Stomach (tissue), 4 donors: ENCODE results near the gene CYP21A2.
"Not testable (repeated sequence)": the region's sequence is repeated elsewhere in the genome, so short reads cannot be mapped to it uniquely, and the experiment has no call there.

Experiments
- CTCF ChIP-seq, 7 experiments: fragments of 450-650 bp in 4 of 7; fragments of 200-600 bp in 3 of 7; sonication (generic) in 3 of 7; IDR thresholded peaks; one replicate each; pipeline ENCODE4 v1.5.1; 2016 to 2019; ENCODE audit warnings: antibody characterized with exemption in 7 of 7, control low read depth in 2 of 7, mild to moderate bottlenecking in 1 of 7
- EP300 ChIP-seq: sonication (generic); formaldehyde crosslinking; IDR thresholded peaks from one replicate; pipeline ENCODE4 v1.6.1; 2017; ENCODE audit warnings: antibody characterized with exemption
- POLR2A ChIP-seq, 4 donors: fragments of 450-650 bp; IDR thresholded peaks; one replicate each; pipeline ENCODE4 v1.6.1; 2016; ENCODE audit warnings: antibody characterized with exemption in 4 of 4, control low read depth in 2 of 4, mild to moderate bottlenecking in 1 of 4, moderate library complexity in 1 of 4
- POLR2AphosphoS5 ChIP-seq, 3 donors: sonication (generic); formaldehyde crosslinking; IDR thresholded peaks; one replicate each; pipeline ENCODE4 v1.6.1; 2016; ENCODE audit warnings: antibody characterized with exemption in 3 of 3

DNA sequence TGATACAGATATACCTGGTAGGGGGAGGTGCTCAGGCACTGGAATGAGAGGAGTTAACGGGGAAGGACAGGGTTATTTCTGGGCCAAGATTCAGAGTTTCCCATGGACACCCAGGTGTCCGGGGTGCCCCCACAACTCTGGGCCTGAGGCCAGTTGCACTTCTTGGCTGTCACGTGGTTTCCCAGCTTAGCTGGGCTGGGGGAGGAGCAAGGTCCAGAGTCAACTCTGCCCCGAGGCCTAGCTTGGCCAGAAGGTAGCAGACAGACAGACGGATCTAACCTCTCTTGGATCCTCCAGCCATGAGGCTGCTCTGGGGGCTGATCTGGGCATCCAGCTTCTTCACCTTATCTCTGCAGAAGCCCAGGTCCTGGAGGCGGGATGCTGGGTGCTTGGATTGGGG, 23.7 kb upstream of the CYP21A2 start, which contains the start of gene C4B:
- TF ChIP-seq CTCF (IDR thresholded peaks at IDR 0.05); POLR2A (IDR thresholded peaks at IDR 0.05); POLR2AphosphoS5 (IDR thresholded peaks at IDR 0.05); EP300: not testable (repeated sequence)
